Kidney epithelial cell (primary cell): ENCODE results near the gene TOMM7. TPM values are rescaled to one million over a fixed set of nuclear protein-coding genes. Genes with fewer than 3 reads are reported as not detected.

Experiments
- DNase-seq: peaks from one replicate; pipeline ENCODE4 v3.0.0-alpha.2; 2010; ENCODE audit warnings: low read depth
- H3K27me3 ChIP-seq: 2 replicates; pipeline ENCODE4 v1.6.0; 2011; ENCODE audit warnings: low read length; ENCODE audit not compliant: control insufficient read depth, insufficient read depth
- H3K36me3 ChIP-seq: 2 replicates; pipeline ENCODE4 v1.5.1; 2011; ENCODE audit warnings: low read length; ENCODE audit not compliant: control insufficient read depth, insufficient read depth
- H3K4me3 ChIP-seq: 2 replicates; pipeline ENCODE4 v1.5.1; 2011; ENCODE audit warnings: low read depth, mild to moderate bottlenecking, control low read depth, low read length
- CTCF ChIP-seq: IDR thresholded peaks from 2 replicates; pipeline ENCODE4 v1.5.1; 2011; ENCODE audit warnings: mild to moderate bottlenecking, moderate library complexity, low read length, control low read depth, inconsistent platforms; ENCODE audit not compliant: insufficient read depth, poor library complexity, severe bottlenecking
- total RNA-seq: library from RNA; depleted of rRNA; stranded (reverse); fragments of >200 nt; gene quantifications from 2 replicates; pipeline ENCODE4 v1.2.3, GENCODE V29; 2015

TOMM7 gene
- total RNA-seq, 1 donor from 2014 or later, result 90.5 TPM

GRCh38 chr7:22858274-22858639, 35.6 kb upstream of the TOMM7 start:
- H3K27me3 ChIP-seq, result no peaks in the 10 kb centered on the region
- TF ChIP-seq CTCF, result no peak
- H3K4me3 ChIP-seq, result no peak overlapping the region
- DNase-seq, result no peak
- H3K36me3 ChIP-seq, result no peaks in the 10 kb centered on the region

DNA sequence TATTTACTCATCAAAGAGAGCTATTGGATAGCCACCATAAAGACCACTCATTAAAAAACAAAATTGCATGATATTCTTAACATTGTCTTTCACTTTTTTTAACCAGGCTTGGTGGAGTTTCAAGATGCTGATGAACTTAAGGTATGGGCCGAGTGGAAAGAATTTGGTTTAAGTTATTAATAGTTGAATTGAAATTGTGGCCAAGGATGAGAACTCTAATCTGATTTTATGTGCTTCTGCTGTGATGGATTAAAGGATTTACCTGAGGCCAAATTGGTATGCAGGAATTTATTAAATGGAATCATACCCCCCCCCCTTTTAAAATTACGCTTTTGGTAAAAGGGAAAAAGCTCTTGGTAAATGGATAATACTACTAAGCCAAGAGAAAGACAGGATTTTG, 33.8 kb upstream of the TOMM7 start:
- H3K27me3 ChIP-seq, result no peaks in the 10 kb centered on the region
- H3K4me3 ChIP-seq, result no peak overlapping the region
- no peak for TF ChIP-seq CTCF
- H3K36me3 ChIP-seq, result no peaks in the 10 kb centered on the region
- no peak for DNase-seq

DNA sequence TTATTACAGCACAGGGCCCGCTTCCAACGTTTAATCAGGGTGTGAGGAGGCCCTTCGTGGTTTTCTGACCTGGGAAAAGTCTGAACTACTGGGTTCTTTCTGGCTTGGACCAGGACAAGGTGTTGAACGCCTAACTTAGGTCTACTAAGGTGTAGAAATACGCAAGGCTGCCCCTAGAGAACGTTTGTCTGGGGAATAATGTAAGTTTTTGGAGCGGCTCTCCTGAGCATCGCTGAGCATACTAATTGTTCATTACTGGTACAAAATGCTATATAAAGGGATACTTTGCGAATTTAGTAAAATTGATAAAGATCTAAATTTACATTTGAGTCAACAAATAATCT, 32.4 kb upstream of the TOMM7 start:
- no peak for DNase-seq
- Histone ChIP-seq H3K36me3 (no peaks in the 10 kb centered on the region), H3K4me3 (peak overlapping the region; percentile 62), H3K27me3 (no peaks in the 10 kb centered on the region)
- no peak for TF ChIP-seq CTCF

- H3K27me3 ChIP-seq, result no peaks in the 10 kb centered on the region
- no peak for DNase-seq
- no peak for TF ChIP-seq CTCF
- H3K4me3 ChIP-seq, result peak overlapping the region; percentile 62
- H3K36me3 ChIP-seq, result no peaks in the 10 kb centered on the region
Measured at GRCh38 chr7:22854158-22855048, 31.8 kb upstream of the TOMM7 start.

DNA sequence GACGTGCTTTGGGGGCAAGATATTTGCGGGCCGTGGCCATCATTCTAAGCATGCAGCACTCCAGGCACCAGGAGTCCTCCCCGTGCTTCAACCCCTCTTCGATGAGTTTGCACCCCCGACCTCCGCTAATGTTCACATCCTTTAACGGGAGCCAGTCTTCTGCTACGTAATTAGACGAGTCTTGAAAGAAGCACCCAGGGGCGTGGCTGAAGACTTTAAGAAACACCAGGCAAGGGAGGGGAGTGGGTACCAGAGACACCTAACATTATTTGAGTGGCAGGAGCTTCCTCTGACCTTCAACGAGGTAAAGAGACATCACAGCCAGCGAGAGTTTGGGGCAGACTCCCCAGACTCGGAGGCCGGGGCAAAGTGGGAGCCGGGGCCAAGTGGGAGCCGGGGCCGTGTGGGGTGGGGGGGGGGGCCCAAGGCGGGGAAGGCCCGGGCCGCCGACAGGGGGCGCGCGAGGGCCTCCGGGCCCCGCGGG, 31.1 kb upstream of the TOMM7 start:
- Histone ChIP-seq H3K4me3 (peak overlapping the region; percentile 62), H3K36me3 (no peaks in the 10 kb centered on the region), H3K27me3 (no peaks in the 10 kb centered on the region)
- no peak for DNase-seq
- peak; percentile 21 for TF ChIP-seq CTCF

GRCh38 chr7:22853138-22853537, 30.5 kb upstream of the TOMM7 start:
- H3K36me3 ChIP-seq, result no peaks in the 10 kb centered on the region
- no peak overlapping the region for H3K4me3 ChIP-seq
- no peaks in the 10 kb centered on the region for H3K27me3 ChIP-seq
- TF ChIP-seq CTCF, result no peak
- no peak for DNase-seq
